Measurements from ENCODE around the gene HYDIN.
"Not testable (repeated sequence)": the region's sequence is repeated elsewhere in the genome, so short reads cannot be mapped to it uniquely, and the experiment has no call there.

Gene HYDIN

GRCh38 chr16:71218306-71218963 lies 12.1 kb downstream of the HYDIN start:
- no peak for DNase-seq

GRCh38 chr16:71217506-71217905 lies 13.0 kb downstream of the HYDIN start:
- no peak for DNase-seq

DNA sequence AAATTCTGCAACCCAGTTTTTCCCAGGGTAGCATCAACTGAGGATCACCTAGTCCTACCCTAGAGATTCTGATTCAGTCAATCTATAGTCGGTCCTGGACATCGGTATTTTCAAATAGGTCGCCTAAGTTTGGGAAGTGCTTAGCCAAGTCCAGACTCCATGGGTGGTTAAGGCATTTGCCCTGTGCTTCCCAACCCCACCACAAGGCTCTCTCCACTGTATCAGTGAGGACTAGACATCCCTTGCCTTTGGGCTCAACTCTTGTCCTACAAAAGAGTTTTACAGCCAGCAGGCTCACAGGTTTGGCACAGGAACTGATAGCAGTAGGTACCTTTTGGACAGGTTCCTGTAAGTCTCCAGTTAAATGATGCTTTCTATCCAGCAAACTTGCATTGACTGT lies 13.8 kb downstream of the HYDIN start:
- DNase-seq = no peak

DNA sequence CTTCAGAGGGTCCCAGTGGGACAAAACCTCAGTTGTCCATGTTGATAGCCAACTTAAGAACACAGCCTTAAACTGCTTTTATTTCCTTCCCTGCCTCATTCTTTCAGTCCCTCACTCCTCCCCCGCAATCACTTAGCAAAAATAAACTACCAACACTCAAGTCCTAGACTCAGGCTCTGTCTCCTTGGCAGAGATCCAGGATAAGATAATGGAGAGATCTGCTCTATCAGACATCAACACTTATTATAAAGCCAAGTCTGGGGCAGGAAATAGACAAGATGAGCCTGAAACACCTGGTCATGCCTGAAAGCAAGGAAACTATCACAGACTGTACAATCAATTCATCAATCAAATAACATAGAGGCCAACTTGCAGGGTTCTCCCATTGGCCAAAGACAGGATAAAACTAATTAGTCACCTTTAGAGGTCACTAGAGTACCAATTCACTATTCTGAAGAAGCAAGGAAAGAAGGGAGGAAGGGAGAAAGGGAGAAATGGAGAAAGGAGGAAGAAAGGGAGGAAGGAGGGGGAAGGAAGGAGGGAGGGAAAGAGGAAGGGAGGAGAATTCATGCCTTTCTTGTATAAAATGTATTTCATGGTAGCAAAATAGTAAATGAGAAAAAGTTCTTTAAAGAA lies 15.7 kb downstream of the HYDIN start:
- no peak for DNase-seq

- DNase-seq = no peak
These were observed 24.9 kb downstream of the HYDIN start for GRCh38 chr16:71205482-71206131.

DNA sequence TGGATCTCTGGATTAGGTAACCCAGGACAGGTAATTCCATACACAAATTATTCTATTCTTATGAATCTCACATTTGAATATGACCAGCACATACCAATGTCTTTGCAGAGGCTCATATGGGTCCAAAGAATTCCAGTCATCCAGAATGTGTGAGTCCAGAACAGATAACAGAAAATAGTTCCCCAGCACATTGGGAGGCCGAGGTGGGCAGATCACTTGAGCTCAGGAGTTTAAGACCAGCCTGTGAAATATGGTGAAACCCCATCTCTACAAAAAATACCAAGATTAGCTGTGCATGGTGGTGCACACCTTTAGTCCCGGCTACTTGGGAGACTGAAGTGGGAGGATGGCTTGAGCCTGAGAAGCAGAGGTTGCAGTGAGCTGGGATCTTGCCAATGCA lies 26.9 kb downstream of the HYDIN start:
- DNase-seq = no peak

DNA sequence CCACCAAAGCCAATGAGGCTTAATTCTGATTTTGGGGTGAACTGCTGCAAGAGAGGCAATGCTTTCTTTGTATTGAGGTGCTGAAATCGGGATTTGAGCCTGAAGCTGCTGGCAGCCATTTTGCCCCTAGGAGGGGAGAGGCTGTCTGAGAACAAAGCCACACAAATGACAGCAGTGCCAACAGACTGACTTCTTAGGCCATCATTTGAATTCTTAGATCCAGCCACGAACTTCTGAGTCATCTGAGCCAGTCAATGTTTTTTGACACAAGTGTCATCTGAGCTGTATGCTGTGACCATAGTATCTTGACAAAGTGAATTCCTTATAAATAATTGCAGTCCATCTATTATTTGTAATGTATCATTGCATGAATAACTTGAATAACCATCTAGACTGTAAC lies 29.0 kb downstream of the HYDIN start:
- no peak for DNase-seq

- DNase-seq = no peak
These were observed 29.5 kb downstream of the HYDIN start for GRCh38 chr16:71201054-71201453.

DNA sequence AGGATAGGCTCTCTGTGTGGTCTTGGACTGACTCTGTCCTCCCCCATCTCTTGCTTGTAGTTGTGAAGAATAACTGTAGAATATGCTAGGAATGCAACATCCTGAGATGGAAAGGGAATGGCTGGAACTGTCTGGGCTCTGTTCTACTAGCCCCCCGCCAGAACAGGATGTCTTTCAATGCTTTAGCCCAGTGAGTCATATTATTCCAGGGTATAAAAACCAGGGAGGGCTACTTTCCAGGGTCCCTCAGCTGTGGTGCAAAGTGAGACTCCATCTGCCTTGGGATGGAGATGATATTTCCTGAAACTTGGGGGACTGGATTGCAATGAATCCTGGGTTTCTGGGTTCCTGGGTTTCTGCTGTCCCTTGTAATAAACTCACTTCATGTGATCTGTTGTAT lies 32.1 kb downstream of the HYDIN start:
- DNase-seq = no peak

DNA sequence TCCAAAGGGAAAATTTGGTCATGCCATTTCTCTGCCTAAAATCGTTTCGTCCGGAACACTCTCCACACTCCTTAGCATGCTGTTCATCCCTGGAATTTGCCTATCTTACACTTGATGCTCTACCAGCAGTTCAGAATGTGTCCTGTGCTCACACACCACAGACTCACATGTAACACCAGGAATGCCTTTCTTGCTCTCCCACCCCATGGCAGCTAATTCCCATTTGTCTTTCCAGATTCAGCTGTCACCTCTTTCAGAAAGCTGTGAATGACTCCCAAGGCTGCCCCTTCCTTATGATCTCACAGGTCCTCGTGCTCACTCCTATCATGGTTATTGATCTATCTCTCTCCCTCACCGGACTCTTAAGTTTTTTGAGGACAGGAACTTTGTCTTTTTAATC lies 38.1 kb downstream of the HYDIN start:
- no peak for DNase-seq

- no peak for DNase-seq
These were observed 41.4 kb downstream of the HYDIN start for GRCh38 chr16:71188956-71189712.

DNA sequence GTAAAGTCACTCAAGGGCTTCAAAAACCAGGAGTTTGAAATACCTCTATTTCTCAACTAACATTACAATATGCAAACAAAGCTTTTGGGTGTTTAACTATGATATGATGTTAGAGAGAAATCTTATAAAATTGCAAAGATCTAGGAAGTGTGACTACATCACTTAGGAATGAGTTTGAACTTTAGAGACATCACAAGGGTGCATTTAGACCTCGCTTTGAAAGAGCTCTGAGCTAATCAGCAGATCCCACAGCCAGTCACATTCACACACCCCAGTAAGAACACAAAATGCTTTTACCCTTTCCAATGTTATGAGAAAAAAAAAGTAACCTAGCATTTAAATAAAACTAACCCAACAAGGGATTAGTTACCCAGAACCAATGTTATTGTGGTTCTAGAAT lies 45.2 kb downstream of the HYDIN start:
- no peak for DNase-seq

DNA sequence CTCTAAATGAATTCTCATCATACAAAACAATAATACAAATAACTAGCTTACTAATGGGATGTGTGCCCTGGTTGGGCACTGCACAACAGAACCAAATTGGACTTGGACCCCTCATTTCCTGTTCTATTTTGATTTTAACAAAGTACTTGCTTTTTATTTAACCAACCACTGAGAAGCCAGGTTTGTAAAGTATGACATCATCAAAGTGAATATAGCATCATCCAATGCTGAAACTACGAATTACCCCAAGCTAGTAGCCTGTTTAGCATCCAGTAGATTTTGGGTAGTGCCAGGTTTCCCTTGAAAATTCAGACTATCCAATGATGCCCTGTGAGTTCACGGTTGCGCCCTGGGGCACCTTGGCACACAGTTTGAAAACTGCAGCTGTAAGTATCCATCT lies 51.0 kb downstream of the HYDIN start:
- no peak for DNase-seq

- DNase-seq = no peak
These were observed 57.9 kb downstream of the HYDIN start for GRCh38 chr16:71172481-71173207.

GRCh38 chr16:71161007-71161406 lies 69.5 kb downstream of the HYDIN start:
- not testable (repeated sequence) for DNase-seq

GRCh38 chr16:71157278-71157677 lies 73.2 kb downstream of the HYDIN start:
- DNase-seq = not testable (repeated sequence)

GRCh38 chr16:71153329-71153728 lies 77.2 kb downstream of the HYDIN start:
- not testable (repeated sequence) for DNase-seq

DNA sequence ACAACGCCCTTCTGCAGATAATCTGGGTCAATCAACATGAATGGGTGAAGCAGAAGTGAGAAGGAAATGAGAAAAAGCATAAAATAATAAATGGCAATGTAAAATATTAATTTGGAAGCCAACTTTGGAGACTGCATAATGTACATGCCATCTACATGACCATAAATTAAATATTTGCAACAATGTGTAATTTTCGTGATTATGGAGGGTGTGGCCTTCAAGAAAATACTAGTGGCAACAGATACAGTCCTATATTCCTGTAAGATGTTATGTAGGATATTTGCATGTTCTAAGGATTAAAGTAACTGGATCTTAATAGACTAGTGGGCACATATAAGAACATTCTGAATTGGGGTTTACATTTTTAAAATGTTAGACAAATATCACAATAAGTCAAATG lies 78.9 kb downstream of the HYDIN start:
- not testable (repeated sequence) for DNase-seq

DNA sequence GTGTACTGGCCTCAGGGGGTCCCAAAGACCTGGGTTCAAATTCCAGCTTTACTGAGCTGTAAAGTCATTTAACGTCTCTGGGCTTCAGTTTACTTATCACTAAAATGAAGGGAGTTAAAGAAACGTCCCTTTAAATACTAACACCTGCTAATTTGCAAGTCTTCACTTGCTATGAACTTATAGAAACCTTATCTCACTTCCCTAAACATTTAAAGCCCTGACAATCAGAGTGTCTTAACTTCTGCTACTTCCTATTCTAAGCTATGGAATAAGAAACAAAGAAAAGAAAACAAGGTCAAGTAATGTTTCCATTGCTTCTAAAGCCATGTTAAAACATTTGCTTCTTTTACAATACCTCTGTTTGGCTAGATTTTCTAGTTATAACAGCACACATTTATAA lies 87.3 kb downstream of the HYDIN start:
- DNase-seq = not testable (repeated sequence)

DNA sequence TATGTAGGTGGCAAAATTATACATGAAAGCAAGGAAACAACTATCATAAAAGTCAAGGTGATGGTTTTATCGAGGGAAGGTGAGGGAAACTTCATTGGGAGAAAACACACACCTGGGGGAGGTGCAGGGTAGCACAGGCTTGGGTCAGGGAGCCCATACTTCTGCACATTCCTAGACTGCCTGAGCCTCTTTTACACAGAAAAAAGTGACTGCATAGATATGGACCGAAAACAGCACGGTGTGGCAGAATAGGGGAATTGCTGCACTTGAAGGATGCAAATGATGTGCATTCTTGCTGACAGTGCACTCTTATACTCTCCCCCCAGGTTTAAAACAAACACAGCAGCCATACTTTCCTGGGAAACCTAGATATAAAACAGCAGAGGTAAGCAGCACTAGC lies 120.0 kb downstream of the HYDIN start:
- DNase-seq = not testable (repeated sequence)

DNA sequence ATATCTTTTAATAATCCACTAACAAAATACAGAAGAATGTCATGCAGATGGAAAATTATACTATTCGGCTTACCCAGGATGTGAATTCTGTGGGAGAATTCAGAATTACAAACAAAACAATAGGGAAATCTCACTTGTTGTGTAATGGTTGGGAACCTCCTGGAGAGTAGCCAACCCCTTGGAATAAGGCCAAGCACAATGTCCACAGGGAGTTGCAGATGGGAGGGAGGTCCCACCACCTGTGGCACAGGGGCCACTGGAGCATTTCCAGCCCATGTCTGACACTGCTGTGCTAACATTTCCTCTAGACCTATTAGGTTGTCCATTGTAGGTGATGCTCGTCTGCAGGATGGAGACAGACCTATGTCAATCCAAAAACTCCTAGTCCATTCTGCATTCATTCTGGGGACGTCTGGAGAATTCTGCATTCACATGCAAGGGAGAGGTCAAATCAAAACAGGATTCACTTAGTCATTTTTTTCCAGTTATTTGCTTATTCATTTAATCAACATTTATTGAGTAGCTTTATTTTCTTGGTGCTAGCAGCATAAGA lies 120.8 kb downstream of the HYDIN start:
- DNase-seq = not testable (repeated sequence)

- not testable (repeated sequence) for DNase-seq
These were observed 124.6 kb downstream of the HYDIN start for GRCh38 chr16:71105881-71106280.

GRCh38 chr16:71083573-71083972 lies 146.9 kb downstream of the HYDIN start:
- not testable (repeated sequence) for DNase-seq
